Fibroblast of upper back skin (primary cell): ENCODE results near the gene SLC12A1.
A peak's percentile ranks its signal among the peaks of the same experiment; 100 is the strongest.

Experiments
- DNase-seq: peaks from one replicate; pipeline ENCODE4 v3.0.0-alpha.2; 2013

SLC12A1 gene

DNA sequence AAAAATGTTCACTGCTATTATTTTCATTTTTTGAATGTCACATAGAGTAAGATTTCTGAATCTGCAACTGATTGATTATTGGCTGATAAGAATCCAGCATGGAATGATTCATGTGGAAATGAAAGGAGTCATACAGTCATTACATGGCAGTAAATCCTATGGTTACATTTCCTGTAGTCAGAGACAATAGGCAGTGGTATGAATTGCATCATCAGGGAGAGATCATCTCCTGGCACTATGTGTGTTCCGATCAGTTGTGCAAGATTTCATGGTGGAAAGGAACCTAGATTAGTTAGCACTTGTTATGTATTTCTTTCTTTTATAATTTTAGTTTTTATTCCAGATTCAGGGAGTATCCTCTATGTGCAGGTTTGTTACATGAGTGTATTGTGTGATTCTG lies 38.8 kb downstream of the SLC12A1 start:
- peak; percentile 37 for DNase-seq

DNA sequence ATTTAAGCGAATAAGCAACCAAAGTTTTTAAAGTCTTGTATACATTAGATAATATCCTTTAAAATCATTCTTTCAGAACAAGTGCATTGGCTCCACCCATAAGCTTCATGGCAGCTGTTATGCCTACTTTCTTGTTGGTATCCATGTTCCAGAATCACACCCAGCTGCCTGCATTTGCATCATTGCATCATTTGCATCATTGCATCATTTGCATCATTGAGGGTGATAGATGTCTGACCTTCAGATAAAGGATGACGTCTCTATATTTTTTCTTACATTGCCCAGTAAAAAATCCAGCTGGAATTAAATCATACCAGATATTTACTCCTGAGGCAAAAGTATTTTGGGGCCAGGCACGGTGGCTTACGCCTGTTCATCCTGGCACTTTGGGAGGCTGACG lies 42.3 kb downstream of the SLC12A1 start:
- DNase-seq, result no peak

GRCh38 chr15:48250640-48251076 lies 44.6 kb downstream of the SLC12A1 start:
- peak; percentile 77 for DNase-seq

DNA sequence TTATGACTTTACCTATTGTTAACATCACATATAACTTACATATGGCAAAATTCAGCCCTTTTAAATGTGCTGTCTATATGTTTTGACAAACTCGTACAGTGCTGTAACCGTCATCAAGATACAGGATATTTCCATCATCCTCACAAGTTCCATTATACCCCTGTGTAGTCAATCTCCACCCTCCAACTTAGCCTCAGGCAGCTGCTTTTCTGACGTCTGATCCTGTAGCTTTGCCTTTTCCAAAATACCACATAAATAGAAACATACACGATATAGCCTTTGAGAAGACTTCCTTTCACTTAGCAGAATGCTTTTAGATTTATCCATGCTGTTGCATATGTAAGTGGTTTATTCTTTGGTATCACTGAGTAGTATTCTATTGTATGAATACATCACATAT lies 47.1 kb downstream of the SLC12A1 start:
- DNase-seq, result no peak

GRCh38 chr15:48265135-48265534 lies 59.0 kb downstream of the SLC12A1 start:
- no peak for DNase-seq

DNA sequence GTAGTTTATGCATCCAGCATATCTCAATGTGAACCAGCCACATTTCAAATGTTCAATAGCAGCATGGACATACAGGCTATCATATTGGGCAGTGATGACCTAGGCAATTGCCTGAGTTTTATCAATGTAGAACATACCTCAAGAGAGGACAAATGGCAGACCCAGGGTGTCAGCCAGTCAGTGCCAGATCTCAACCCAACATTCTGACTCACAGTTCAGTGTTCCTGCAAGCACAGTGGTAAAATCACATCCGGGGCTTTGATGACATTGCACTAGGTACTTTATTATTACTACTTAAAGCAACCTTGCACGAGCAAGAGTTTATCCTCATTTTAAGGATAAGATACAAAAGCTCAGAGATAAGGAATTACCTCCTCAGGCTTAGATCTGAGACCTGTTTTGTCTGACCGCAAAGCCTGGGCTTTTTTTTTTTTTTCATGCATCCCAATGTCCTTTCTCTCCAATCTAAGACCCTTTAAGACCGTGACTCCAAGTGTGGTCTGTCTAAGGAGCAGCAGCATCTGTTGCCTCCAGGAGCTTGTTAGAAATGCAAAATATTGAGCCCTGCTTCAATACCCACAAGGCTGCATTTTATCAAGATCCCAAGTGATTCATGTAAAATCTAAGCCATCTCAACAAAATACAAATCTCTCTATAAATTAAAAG lies 60.1 kb downstream of the SLC12A1 start:
- DNase-seq, result no peak

DNA sequence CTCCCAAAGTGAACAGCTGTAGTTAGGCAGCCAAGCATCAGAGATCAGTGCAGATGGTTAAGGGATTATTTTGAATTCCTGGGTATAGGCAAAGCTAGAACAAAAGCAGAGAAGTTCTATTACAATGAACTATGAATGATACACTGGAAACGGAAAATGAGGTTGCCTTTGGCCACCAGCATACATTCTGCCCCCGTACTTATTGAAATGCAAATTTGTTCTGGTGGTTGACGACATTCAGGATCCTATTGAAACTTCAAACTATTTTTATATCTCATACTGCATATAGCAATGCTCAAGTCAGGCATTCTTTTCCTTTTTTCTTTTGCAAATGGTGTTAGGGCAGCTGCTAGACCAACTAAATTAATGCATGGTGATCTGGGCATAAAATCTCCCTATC lies 61.7 kb downstream of the SLC12A1 start:
- DNase-seq, result no peak

GRCh38 chr15:48273049-48273448 lies 66.9 kb downstream of the SLC12A1 start:
- no peak for DNase-seq

- no peak for DNase-seq
These were observed 72.6 kb downstream of the SLC12A1 start for GRCh38 chr15:48278666-48279065.

DNA sequence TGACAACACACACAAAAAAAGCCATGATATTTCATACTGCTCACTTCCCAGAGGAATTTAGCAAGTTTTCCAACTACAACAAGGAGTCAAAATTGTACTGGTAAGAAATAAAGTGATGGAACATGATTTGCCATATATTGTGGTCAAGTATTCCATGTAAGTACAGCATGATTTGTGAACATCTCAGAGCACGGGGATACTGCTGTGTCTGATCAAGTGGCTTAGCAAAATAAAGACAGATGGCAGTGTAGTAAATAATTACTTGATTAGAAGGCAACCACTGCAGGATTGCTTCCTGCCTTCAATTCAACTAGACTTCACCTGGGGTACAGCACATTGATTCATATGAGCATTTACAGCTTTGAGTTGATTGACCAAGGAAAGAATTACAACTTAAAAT lies 73.5 kb downstream of the SLC12A1 start:
- no peak for DNase-seq

DNA sequence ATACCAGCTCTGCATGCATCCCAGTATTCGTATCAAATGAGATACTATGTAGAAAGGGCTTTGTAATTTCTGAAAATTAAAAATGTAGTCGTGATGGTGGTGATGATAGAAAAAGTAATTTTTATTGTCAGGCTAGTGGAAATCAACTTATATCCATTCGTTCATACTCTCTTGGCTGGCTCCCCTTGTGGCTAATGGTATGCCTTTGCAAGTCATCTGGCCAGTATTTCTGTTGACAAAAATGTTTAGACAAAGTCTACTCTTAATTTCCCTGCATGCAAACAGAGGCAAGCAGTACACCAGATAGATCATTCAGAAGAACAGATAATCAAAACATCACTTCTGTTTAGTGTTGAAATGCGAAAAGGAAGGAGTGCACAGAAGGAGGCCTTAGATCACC lies 75.6 kb downstream of the SLC12A1 start:
- DNase-seq, result no peak

GRCh38 chr15:48282216-48282615 lies 76.1 kb downstream of the SLC12A1 start:
- peak; percentile 30 for DNase-seq

DNA sequence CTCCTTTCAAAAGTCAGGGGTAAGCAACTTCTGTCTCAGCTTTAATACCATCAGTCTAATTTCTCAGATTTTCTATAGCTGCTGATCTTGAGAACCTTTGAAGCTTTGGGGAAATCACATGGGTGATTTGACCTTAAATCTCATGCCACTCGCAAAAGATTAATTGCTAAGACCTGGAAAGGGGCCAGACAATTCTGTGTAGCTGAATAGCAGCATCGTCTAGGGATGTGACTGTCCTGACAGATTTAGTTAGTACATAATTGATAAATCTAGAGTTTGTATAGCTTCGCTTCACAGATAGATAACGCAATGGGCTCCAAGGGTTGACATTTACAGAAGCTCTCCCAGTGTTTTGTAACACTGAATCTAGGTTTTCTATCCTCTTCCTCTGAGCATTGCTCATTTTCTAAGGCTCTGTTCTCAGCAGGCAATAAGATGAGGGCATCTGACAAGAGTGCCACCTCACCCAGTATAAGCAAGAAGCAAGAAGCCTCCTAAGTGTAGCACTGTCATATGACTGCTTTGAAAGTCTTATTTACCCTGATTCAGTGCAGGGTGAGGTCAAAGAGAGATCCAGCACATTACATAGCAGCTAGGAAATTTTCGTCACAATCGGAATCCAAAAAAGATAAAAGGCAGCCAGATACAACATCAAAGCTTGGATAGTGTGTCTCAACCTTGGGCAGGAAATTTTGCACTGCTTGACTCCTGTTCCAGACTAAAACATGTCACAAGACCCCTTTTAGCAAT lies 77.5 kb downstream of the SLC12A1 start:
- DNase-seq, result no peak

DNA sequence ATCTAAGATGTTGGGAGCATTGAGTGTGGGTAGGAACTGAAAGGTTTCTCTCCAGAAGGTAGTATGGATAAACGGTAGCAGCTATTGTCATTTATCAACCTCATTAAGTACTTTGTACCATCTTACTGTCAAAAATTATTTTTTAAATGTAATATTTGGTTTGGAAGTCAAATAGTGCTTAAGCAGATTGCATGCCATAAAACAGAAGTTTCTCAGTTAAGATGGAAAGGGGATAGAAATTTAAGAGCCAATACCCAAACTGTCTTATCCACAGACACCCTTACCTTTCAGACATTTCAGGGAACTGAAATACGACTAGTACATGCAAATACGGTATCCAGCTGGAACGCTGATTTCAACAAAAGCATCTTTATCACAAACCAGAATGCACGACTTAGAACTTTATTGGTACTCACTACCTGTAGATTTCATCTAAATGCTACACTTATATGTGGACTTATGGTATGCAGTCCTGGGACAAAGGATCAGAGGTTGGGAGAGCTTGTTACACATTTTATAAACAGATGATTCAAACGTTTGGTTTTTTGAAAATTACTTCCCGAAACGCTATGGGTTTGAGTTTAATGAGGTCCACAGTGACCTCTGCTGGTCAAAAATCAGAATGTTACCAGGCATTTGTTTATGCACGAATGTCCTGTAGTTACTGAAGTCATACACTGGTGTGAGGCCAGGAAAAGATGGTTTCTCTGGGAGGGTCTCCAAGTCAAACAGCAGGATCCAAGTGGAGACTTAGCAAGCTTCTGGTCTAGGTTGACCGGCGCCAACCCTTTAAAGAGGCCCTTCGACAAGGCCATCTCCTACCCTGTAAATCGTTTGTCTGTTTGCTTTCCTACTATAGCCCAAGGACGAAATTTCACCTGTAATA lies 79.5 kb downstream of the SLC12A1 start:
- peak; percentile 82 for DNase-seq

DNA sequence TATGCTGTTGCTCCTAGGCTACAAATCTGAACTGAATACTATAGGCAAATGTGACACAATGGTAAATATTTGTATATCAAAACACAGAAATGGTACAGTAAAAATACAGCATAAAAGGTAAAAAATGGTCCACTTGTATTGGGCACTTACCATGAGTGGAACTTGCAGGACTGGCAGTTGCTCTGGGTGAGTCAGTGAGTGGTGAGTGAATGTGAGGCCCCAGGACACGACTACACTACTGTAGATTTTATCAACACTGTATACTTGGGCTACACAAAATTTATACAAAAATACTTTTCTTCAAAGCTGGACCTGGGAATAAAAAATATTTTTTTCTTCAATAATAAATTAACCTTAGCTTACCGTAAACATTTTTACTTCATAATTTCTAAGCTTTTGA lies 83.5 kb downstream of the SLC12A1 start:
- no peak for DNase-seq

DNA sequence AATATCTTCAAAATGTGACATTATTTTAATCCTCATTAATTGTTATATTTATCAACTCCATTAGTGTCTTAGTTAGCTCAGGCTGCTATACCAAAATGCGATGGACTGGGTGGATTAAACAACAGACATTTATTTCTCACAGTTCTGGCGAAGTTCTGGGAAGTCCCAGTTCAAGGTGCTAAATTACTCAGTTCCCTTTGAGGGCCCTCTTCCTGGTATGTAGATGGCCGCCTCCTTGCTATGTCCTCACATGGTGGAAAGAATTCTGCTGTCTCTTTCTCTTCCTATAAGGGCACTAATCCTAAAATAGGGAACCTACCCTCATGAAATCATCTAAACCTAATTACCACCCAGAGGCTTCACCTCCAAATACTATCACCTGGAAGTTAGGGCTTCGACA lies 86.4 kb downstream of the SLC12A1 start:
- DNase-seq, result no peak

DNA sequence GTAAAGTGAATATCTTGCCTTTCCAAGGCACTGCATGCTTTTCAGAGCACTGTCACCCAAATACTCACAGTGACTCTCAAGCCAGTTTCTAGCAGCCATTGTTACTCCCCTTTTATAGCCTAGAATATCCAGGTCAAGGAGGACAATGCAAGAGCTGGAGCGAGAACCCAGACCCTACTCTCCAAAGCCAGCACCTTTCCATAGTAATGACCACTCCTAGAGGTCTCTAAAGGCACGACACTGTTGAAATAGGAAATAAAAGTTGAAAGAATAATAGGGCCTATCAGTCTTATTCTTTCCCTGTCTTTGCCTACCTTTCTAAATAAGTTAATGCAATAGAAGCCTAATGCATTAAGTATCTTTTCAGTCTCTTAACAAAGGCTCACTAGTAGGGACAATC lies 91.6 kb downstream of the SLC12A1 start:
- DNase-seq, result no peak

DNA sequence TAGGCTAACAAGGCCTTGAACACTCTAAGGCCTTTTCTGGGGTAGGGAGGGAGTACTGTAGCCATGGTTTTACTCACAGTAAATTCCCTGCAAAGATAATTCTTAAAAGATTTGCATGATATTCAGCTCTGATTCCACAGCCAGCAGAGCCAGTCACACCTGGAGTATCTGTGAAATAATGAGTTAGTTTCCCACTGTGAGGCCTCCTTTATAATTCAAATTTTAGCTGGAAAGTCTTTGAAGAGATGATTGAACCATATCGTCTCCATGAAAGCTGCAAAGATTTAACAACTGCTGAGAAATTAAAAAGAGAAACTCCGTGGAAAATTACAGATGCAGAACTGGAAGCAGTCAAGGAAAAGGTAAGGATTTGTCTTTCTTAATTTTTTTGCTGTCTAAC lies 92.8 kb downstream of the SLC12A1 start:
- DNase-seq, result no peak

DNA sequence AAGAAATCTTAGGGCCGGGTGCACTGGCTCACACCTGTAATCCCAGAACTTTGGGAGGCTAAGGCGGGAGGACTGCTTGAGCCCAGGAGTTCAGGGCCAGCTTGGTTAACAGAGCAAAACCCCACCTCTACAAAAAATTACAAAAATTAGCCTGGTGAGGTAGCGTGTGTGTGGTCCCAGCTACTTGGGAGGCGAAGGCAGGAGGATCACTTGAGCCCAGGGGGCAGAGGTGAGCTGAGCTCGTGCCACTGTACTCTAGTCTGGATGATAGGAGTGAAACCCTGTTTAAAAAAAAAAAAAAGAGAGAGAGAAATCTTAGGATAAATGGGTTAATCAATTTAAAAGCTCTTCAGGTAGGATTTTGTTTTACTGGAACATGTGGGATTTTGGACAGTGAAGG lies 93.9 kb downstream of the SLC12A1 start:
- DNase-seq, result no peak

DNA sequence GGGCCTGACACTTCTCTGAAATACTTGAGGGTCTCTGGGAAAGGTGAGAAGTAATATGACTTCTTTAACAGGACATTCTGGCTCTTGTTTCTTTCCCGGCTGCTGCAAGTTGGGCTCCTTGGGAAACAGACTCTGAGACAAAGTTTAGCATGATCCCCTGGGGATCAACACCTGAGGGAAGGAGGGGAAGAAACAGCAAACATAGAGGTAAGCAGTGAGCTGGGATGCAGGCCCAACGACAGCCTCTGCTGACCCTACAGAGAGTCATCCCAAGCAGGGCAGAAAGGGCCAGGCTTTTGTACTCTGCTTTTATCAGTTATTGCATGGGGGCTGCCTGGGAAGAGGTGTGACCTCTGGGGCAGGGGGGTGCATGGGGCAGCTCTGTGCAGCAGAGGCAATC lies 98.3 kb downstream of the SLC12A1 start:
- DNase-seq, result no peak

- no peak for DNase-seq
These were observed 100.5 kb downstream of the SLC12A1 start for GRCh38 chr15:48306639-48307038.

- DNase-seq, result no peak
These were observed 101.5 kb downstream of the SLC12A1 start for GRCh38 chr15:48307586-48307985.

DNA sequence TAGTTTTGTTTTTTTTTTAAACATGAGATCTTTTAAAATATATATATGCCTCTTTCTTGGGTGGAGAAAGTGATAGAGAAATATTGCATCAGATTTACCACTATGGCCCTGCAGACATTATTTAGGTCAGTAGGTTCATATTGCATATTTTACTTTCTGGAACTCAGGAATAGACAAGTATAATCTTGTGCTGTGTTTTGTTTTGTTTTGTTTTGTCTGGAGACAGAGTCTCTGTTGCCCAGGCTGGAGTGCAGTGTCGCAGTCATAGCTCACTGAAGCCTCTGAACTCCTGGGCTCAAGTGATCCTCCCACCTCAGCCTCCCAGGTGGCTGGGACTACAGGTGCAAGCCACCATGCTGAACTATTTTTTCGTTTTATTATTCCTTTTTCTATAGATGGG lies 103.6 kb downstream of the SLC12A1 start:
- no peak for DNase-seq

DNA sequence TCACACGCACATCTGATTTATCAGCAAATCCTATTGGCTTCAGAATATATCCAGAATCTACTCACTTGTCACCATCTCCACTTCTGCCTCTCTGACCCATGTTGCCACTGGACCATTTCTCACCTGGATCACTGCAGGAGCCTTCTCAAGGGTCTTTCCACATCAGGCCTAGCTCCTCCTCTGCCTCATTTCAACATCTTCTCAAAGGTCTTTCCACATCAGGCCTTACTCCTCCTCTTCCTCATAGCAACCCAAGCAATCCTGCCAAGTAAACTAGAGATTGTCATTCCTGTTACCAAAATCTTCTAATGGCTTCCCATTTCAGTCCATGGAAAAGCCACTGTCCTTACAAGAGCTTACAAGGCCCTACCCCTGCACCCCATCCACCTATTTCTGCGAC lies 107.1 kb downstream of the SLC12A1 start:
- no peak for DNase-seq
